Measurements from ENCODE around the gene RNF7. TPM values are rescaled to one million over a fixed set of nuclear protein-coding genes. Genes with fewer than 3 reads are reported as not detected.

RNF7 gene
- total RNA-seq, 1 experiment from 2014 or later = 126 TPM

- WGBS (ENCODE audit: extremely low coverage, insufficient read length, low lambda C conversion rate) = no CpG with 5 or more reads among the region's 3 CpGs
- Histone ChIP-seq H3K14ac (ENCODE audit: insufficient read depth, low read length) (no peak overlapping the region), H4K8ac (replicated peaks; ENCODE audit: insufficient read length, low read depth, low read length) (no peak overlapping the region), H2BK120ac (ENCODE audit: low read depth, low read length, poor library complexity, severe bottlenecking) (no peak overlapping the region), H3K27ac (ENCODE audit: insufficient read length, low read depth, low read length) (no peak overlapping the region), H3K4me1 (ENCODE audit: insufficient read depth, low read length) (no peaks in the 10 kb centered on the region; the same call in 1 of the 2 replicates), H3K79me2 (ENCODE audit: insufficient read depth, low read length) (peaks cover 25% of the 10 kb centered on the region), H2BK5ac (ENCODE audit: insufficient read length, low read length) (no peak overlapping the region), H2BK15ac (ENCODE audit: low read depth, low read length) (no peak overlapping the region), H4K5ac (ENCODE audit: insufficient read length, low read depth, low read length) (no peak overlapping the region), H4K91ac (ENCODE audit: insufficient read length, low read depth, low read length) (no peak overlapping the region), H3K23ac (ENCODE audit: insufficient read length, low read depth, low read length) (no peak overlapping the region), H2BK20ac (ENCODE audit: low read depth, low read length, poor library complexity, severe bottlenecking) (no peak overlapping the region), H3K4me2 (ENCODE audit: insufficient read depth, insufficient read length, low read length) (peak overlapping the region; percentile 70), H3K79me1 (ENCODE audit: insufficient read depth, low read depth, low read length, poor library complexity, severe bottlenecking) (no peaks in the 10 kb centered on the region), H2AFZ (ENCODE audit: low read length) (peak overlapping the region; percentile 85), H4K20me1 (ENCODE audit: control insufficient read depth, insufficient read depth, insufficient read length) (no peaks in the 10 kb centered on the region), H2BK12ac (ENCODE audit: insufficient read length, low read depth, low read length) (no peak overlapping the region), H3K4ac (ENCODE audit: low read depth, low read length) (no peak overlapping the region), H2AK5ac (ENCODE audit: insufficient read length, low read length) (no peak overlapping the region), H3T11ph (ENCODE audit: low read length) (no peak overlapping the region), H3K18ac (ENCODE audit: insufficient read length, low read depth, low read length) (peak overlapping the region; percentile 82), H3K9ac (ENCODE audit: extremely low read depth, insufficient read length, low read length) (peak overlapping the region; percentile 56), H3K23me2 (ENCODE audit: insufficient read length, low read depth, low read length, poor library complexity, severe bottlenecking) (peaks cover 6% of the 10 kb centered on the region), H3K56ac (ENCODE audit: insufficient read length, low read depth, low read length) (no peak overlapping the region), H3K27me3 (ENCODE audit: insufficient read depth, low read length) (no peaks in the 10 kb centered on the region), H3K9me3 (ENCODE audit: control insufficient read depth, low read depth, low read length) (no peaks in the 10 kb centered on the region)
- Mint-ChIP-seq H3K27me3 (ENCODE audit: low read depth) (no peaks in the 10 kb centered on the region), H3K9me3 (no peaks in the 10 kb centered on the region), H3K4me1 (peaks cover 15 to 24% of the 10 kb centered on the region in 2 experiments), H3K36me3 (ENCODE audit: insufficient read depth in 1 of 3, low read depth in 3 of 3) (peaks cover 5 to 8% (median 8%) of the 10 kb centered on the region in 3 experiments; a peak in 5 of 7 replicates), H3K27ac (peak overlapping the region in 2 of 3 experiments; percentile 85 to 86; a peak in 5 of 7 replicates), H3K4me3 (peak overlapping the region; percentile 77 to 86)
- no peak for DNase-seq
- TF ChIP-seq CTCF (conservative IDR thresholded peaks at IDR 0.05) = no peak
These were observed 448 bp upstream of the RNF7 start for GRCh38 chr3:141737678-141738021.
